ENCODE measurements around the gene TP53BP2.

TP53BP2 gene

DNA sequence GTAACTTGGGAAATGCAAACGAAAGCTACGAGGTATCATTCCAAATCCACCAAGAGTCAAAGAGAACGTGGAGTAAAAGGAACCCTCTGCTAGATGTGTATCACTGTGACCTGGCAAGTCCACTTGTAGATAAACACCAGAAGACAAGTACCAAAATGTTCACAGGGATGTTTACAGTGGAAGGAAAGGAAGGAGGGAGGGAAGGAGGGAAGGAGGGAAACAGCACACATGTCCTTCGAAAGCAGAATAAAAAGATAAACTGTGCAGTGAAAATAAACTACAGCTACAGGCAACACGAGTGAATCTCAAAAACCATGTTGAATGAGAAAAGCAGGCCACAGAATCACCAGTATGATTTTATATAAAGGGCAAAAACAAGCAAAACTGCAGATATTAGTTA, 59.9 kb downstream of the TP53BP2 start:
- DNase-seq, result no peak

DNA sequence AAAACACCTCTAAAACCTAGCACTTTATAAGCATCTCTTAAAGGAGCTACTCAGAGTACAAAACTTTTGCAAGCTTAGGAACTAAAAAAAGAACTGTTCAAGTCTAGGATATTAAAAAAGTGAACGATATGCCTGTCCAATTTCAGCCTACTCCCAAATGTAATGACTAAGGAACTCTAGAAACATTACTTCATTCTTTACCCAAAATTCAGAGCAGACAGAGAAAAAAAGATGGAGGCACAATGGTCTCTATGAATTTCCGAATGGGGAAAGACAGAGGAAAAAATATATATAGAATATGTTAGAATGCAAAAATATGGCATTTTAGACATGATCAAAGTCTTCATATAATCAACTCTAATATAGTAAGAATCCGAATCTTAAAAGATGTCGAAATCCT, 61.2 kb downstream of the TP53BP2 start:
- no peak for DNase-seq

- DNase-seq, result no peak
Measured at GRCh38 chr1:223783676-223784075, 62.1 kb downstream of the TP53BP2 start.

GRCh38 chr1:223780949-223781348, 64.8 kb downstream of the TP53BP2 start:
- DNase-seq, result no peak

DNA sequence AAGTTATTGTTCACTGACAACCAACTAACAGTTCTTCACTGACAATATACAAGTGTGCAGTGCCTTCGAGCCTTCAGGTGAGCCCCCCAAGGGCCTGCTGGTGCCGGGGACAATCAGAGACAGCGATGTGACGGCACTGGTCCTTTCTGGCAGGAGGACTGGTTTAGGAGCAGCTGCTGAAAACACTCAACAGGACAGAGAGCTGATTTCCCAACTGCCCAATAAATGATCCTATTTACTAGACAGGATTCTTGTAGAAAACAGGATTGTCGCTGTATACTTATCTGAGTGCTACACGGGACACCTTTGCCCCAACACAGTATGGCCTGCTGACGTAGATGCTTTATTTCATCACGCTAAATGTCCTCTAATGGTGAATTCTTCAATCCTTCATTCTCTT, 65.4 kb downstream of the TP53BP2 start:
- DNase-seq, result no peak

GRCh38 chr1:223776826-223777454, 68.8 kb downstream of the TP53BP2 start:
- DNase-seq, result no peak

DNA sequence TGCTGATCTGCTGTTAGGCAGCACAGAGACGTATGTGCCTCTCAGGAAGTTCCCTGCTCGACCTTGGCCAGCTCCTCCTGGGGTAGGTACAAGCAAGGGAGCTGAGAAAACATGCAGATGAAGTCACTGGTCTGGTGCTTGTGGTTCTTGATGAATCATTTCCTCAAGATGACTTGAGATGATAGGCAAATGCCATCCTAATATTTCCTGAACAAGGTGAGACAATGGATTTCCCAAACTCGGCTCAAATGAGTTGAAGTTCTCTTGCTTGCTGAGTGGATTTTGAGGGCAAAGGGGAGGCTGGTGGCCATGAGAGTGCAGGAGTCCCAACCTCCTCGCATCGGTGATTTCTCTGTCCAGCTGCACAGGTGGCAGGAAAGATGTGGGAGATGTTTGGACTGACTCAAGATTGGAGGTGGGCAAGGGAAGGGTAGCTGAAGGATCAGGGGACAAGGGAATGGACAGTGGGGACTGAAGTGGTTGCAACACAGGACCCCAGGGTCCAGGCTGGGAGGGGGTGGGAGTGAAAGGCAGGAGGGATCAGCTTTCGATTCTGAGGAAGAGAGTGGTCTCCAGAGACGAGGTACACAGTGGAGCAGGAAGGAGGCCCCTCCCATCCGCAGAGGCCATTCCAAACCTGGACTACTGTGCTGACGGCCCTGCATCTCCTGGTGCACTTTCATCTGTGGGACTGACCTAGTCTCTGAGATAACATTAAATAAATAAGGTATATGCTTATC, 69.5 kb downstream of the TP53BP2 start:
- DNase-seq, result no peak

GRCh38 chr1:223775711-223776074, 70.1 kb downstream of the TP53BP2 start:
- no peak for DNase-seq

DNA sequence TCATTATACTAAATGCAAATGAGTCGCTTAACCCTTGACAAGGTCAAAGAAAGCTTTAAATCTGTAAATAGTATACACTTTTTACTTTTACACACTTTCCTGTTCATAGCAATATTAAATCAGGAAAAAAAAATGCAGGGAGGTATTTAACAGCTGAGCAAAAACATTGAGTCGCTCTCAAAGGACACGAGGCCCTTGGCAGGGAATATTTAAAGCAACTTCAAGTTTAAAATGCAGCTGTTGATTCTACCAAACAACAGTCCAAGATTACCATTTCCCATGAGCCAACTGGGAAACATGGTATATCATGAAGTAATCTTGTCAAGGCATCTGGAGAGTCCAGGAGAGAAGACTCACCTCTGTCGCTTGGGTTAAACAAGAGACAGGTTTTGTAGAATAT, 70.7 kb downstream of the TP53BP2 start:
- DNase-seq, result no peak

GRCh38 chr1:223774134-223774814, 71.5 kb downstream of the TP53BP2 start:
- no peak for DNase-seq

GRCh38 chr1:223772771-223773160, 73.0 kb downstream of the TP53BP2 start:
- no peak for DNase-seq

DNA sequence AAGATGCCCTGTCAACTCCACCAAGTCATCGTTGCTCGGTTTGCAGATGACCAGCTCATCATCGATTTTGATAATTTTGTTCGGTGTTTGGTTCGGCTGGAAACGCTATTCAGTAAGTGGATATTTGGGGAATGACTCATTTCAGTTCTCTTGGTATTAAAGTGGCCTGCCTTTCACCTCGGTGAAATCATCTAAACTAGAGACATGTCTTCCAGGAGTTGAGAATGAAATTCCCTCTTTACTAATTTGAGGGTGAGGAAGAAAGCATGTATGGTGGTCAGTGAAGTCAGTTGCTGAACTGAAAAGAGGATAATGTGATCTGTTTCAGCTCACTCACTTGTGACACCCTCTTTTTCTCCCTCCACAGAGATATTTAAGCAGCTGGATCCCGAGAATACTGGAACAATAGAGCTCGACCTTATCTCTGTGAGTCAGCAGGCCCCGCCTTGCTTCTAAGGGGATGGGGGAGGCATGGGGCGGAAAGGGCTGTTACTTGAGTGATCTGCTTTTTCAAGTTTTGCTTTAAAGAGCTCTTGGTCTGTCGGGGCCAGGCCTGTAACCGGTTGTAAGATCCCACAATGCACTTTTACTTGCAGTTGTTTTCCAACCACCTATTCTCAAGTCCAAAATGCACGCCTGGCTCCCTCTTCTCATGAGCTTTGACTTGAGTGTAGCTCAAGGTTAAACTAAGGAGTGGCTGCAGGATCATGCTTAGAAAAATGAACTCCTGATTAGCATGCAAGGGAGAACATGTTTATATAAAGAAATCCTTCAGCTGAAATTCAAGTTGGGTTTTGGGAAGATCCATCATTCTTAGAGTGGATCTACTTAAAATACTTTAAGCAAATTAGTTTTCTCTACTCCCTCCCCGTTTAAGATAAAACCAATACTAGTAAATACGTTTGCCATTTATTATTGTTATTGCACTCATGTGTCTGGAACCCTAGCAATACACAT, 73.7 kb downstream of the TP53BP2 start:
- DNase-seq, result peak; percentile 54

DNA sequence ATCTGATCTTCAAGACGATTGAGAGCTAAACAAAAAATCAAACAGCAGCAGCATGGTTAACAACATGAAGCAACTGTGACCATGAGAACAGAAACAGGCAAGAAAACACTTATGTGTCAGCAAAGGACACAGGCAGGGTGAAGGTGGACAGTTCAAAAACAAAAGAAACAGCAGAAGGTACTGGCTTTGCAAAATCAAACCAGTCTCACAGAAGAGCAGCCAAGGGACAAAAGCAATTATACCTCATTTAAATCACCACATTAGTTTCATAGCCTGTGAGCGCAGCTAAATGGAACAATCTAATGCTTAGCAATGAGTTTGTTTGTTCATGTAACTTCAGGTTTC, 74.3 kb downstream of the TP53BP2 start:
- no peak for DNase-seq

- DNase-seq, result no peak
Measured at GRCh38 chr1:223770621-223771315, 75.0 kb downstream of the TP53BP2 start.

DNA sequence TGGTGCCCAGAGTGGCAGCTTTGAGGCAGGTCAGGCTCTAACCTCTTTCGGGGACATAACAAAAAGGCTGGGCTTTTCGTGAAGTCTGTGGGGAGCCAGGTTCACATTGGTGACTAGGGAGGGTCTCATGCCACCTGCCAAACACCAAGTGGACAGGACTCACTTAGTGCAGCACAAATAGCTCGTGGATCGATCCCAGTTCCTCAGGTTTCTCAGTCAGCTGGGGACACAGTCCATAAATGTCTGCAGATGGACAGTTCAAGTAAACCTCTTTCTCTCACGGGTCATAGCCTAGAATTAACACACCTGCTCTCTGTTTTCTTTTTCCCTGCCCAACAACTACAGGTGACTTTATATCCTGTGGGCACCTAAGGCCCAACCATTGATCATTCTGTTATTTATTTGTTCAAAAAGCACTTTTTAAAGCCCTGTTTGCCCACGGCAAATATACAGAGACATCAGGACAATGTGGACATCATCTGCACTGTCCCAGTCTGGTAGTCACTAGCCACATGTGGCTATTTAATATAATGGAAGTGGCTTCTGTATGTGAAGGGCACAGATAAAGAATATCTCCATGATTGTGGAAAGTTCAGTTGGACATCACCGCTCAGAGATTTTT, 79.9 kb downstream of the TP53BP2 start:
- DNase-seq, result no peak

- peak; percentile 59 for DNase-seq
Measured at GRCh38 chr1:223765036-223765718, 80.6 kb downstream of the TP53BP2 start.

- DNase-seq, result no peak
Measured at GRCh38 chr1:223763881-223764280, 81.9 kb downstream of the TP53BP2 start.

- no peak for DNase-seq
Measured at GRCh38 chr1:223763251-223763650, 82.5 kb downstream of the TP53BP2 start.

- no peak for DNase-seq
Measured at GRCh38 chr1:223761411-223761810, 84.3 kb downstream of the TP53BP2 start.

GRCh38 chr1:223760833-223761232, 84.9 kb downstream of the TP53BP2 start:
- DNase-seq, result no peak

DNA sequence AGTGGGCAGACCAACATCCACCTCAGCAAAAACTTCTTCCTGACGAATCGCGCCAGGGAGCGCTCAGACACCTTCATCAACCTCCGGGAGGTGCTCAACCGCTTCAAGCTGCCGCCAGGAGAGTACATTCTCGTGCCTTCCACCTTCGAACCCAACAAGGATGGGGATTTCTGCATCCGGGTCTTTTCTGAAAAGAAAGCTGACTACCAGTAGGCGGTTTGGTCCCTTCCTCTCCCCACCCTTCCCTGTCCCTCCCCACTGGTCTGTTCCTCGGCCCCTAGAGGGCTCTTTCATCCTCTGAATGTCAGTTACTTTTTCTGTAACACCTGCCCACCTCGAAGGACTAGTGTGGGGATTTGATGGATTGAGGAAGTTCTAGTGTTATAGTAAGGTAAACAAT, 86.5 kb downstream of the TP53BP2 start:
- DNase-seq, result no peak

All from right hindlimb (tissue), 1 donor.